Measurements from ENCODE around the gene RAB40AL.

DNA sequence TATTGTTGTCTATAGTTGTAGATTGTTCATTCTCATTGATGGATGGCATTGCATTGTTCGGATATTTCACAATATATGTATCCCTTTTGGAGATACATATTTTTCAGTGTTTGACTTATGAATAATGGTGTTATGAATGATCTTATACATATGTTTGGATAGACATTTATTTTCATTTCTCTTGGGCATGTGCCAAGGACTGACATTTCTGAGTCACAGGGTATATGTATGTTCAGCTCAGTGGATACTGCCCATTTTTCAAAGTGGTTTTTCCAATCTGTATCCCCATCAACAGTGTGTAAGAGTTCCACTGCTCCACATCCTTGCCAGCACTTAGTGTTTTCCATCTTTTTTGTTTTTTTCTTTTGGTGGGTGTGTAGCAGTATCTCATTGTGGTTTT lies 45.0 kb upstream of the RAB40AL start:
- TF ChIP-seq, protein P1, sequence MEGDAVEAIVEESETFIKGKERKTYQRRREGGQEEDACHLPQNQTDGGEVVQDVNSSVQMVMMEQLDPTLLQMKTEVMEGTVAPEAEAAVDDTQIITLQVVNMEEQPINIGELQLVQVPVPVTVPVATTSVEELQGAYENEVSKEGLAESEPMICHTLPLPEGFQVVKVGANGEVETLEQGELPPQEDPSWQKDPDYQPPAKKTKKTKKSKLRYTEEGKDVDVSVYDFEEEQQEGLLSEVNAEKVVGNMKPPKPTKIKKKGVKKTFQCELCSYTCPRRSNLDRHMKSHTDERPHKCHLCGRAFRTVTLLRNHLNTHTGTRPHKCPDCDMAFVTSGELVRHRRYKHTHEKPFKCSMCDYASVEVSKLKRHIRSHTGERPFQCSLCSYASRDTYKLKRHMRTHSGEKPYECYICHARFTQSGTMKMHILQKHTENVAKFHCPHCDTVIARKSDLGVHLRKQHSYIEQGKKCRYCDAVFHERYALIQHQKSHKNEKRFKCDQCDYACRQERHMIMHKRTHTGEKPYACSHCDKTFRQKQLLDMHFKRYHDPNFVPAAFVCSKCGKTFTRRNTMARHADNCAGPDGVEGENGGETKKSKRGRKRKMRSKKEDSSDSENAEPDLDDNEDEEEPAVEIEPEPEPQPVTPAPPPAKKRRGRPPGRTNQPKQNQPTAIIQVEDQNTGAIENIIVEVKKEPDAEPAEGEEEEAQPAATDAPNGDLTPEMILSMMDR (IDR thresholded peaks at IDR 0.05; ENCODE audit: low read depth, low read length) = no peak
- TF ChIP-seq POLR2A (IDR thresholded peaks at IDR 0.05; ENCODE audit: extremely low read depth, insufficient read length) = no peak

Data from NB4 (cell line).